ENCODE results near the gene CDKAL1. TPM values are rescaled to one million over a fixed set of nuclear protein-coding genes. Genes with fewer than 3 reads are reported as not detected.

The CDKAL1 gene
- total and polyA plus RNA-seq, 2 of the 8 experiments (the other 6 are each of a cell fraction or from before 2014, with no cell fraction given), result 8.4 to 24.6 TPM

- TF ChIP-seq RAD21 (IDR thresholded peaks at IDR 0.05 in 1 of 2, conservative IDR thresholded peaks at IDR 0.05 in 1 of 2; ENCODE audit: low read depth in 2 of 2, low read length in 2 of 2) (no peak), TBP (IDR thresholded peaks at IDR 0.05; ENCODE audit: low read depth, low read length) (no peak), SRF (IDR thresholded peaks at IDR 0.05; ENCODE audit: low read depth, low read length) (no peak), RXRA (IDR thresholded peaks at IDR 0.05; ENCODE audit: insufficient read depth, low read depth, low read length) (no peak), RBBP5 (IDR thresholded peaks at IDR 0.05; ENCODE audit: borderline replicate concordance, low read depth, low read length) (no peak), FOSL1 (IDR thresholded peaks at IDR 0.05; ENCODE audit: insufficient read depth, low read depth, low read length) (no peak), YY1 (IDR thresholded peaks at IDR 0.05; ENCODE audit: low read depth, low read length) (no peak)
These were observed 444.8 kb downstream of the CDKAL1 start (continued) for GRCh38 chr6:20979076-20979475.

Data from H1 (cell line).